Esophagus (tissue), 2 donors: Measurements from ENCODE around the gene OR4C45. TPM values are rescaled to one million over a fixed set of nuclear protein-coding genes. Genes with fewer than 3 reads are reported as not detected.

Source experiments
- polyA plus RNA-seq, 2 donors: library from polyadenylated mRNA; stranded (reverse); fragments of 200-250 nt; gene quantifications; one replicate each; pipeline ENCODE4 v1.2.3, GENCODE V29; 2013
- donor health status: healthy with polysubstance abuse.
- donor health status: Bipolar disorder and iron deficiency.

OR4C45 gene
- polyA plus RNA-seq, 2 donors = not detected

Other genes with a start within 250 kb of the OR4C45 start
- not detected for gene OR4C13, start 80.5 kb upstream of the OR4C45 start, polyA plus RNA-seq
- gene OR4C12, start 50.3 kb upstream of the OR4C45 start, polyA plus RNA-seq = not detected